Measurements from ENCODE around the gene TMEM139. TPM values are rescaled to one million over a fixed set of nuclear protein-coding genes. Genes with fewer than 3 reads are reported as not detected.

TMEM139 gene
- polyA plus RNA-seq (2013, experiment 1 of 4), result 2.1 TPM
- polyA plus RNA-seq (2013, experiment 2 of 4), result 2.6 TPM
- 0.91 TPM for polyA plus RNA-seq (2013, experiment 3 of 4)
- polyA plus RNA-seq (2013, experiment 4 of 4), result 1.1 TPM

DNA sequence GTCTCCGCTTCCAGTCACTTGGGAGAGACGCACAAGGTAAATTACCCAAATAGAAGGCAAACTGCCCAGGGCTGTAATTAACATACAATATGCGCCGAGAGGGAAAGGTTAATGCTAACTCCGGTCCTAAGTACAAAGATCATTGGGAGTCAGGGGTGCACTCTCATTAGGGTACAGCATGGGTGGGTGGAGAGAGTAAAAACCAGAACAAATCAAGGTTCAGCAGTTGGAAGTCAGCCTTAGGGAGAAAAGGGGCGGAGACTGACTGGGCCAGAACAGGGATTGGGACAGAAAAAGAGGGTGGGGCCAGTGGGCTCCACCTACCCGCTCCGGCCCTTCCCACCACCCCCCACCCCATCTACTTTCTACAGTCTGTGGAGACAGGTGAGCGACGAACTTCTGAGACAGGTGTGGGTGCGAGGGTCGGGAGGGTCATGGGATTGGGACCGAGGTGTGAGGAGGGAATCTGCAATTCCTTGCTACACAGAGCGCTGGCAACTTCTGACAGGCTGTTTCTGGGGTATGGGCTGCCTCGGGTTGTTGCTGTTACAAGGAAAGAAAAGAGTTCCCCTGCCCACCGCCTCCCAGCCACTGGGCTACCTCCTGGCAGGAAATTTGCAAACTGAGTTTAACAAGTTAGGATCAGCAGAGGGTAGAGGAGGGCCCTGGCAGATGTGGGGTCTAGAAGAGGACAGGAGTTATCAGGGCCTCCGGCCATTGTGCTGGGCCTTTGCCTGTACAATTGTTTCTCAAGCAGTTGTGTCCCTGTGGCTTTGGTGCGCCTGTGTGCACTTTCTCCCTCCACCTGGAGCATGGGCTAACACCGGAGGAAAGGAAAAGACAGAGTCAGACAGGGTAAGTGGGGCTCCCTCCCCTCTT is at the start of gene TMEM139:
TMEM139 (plus strand) TSS at position 368 of the 879 bp plus-strand sequence. CDS start 1,000 bp downstream, outside the sequence.
- H3K4me3 ChIP-seq (ENCODE audit: insufficient read depth, low read depth, low read length), result no peak within 1 kb of the TSS
- H3K27me3 ChIP-seq (ENCODE audit: control insufficient read depth, insufficient read depth, low read length, poor library complexity, severe bottlenecking), result peaks cover 6% of the 10 kb centered on the region
- H3K36me3 ChIP-seq (ENCODE audit: control insufficient read depth, insufficient read depth, low read length), result no peaks in the 10 kb centered on the region
- no peaks in the 10 kb centered on the region for H3K9me3 ChIP-seq (ENCODE audit: control insufficient read depth, low read length)
- WGBS, 2 experiments, result 70 to 76% methylated on average over 17 to 19 of the region's 19 CpGs
- H3K4me1 ChIP-seq (ENCODE audit: control insufficient read depth, insufficient read depth, low read length), result peaks cover 11% of the 10 kb centered on the region
- no peak within 1 kb of the TSS for H3K27ac ChIP-seq (ENCODE audit: insufficient read depth, low read depth, low read length, poor library complexity, severe bottlenecking)

DNA sequence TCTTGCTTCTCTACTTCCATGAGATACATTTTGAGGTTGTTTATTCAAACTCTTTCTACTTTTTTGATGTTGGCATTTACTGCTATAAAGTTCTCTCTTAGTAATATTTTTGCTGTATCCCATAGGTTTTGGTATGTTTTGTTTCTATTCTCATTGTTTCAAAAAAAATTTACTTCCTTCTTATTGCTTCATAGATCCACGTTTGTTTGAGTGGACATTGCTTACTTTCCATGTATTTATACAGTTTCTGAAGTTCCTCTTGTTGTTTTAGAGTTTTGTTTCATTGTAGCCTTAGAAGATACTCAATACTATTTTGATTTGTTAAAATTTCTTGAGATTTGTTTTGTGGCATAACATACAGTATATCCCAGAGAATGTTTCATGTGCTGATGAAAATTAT is 49.2 kb upstream of the TMEM139 start:
- Histone ChIP-seq H3K27me3 (ENCODE audit: control insufficient read depth, insufficient read depth, low read length, poor library complexity, severe bottlenecking) (no peaks in the 10 kb centered on the region), H3K9me3 (ENCODE audit: control insufficient read depth, low read length) (no peaks in the 10 kb centered on the region), H3K4me1 (ENCODE audit: control insufficient read depth, insufficient read depth, low read length) (no peaks in the 10 kb centered on the region), H3K27ac (ENCODE audit: insufficient read depth, low read depth, low read length, poor library complexity, severe bottlenecking) (no peak overlapping the region), H3K36me3 (ENCODE audit: control insufficient read depth, insufficient read depth, low read length) (no peaks in the 10 kb centered on the region), H3K4me3 (ENCODE audit: insufficient read depth, low read depth, low read length) (no peak overlapping the region)
- WGBS, 2 experiments, result 50% methylated on average over 1 of the region's 1 CpG; no CpG with 5 or more reads in 1 of the 2 experiments

DNA sequence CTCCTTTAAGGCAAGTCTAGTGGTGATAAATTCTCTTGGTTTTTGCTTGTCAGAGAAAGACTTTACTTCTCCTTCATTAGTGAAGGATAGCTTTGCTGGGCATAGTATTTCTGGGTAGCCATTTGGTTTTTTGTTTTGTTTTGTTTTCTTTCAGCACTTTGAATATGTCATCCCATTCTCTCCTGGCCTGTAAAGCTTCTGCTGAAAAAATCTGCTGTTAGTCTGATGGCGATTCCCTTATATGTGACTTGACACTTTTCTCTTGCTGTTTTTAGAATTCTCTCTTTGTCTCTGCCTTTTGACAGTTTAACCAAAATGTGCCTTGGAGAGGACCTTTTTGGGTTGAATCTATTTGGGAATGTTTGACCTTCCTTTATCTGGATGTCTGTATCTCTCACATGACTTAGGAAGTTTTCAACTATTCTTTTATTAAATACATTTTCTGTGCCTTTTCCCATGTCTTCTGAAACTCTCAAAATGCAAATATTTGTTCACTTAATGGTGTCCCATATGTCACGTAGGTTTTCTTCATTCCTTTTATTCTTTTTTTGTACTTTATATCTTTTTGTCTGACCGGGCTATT is 48.3 kb upstream of the TMEM139 start:
- Histone ChIP-seq H3K9me3 (ENCODE audit: control insufficient read depth, low read length) (no peaks in the 10 kb centered on the region), H3K4me3 (ENCODE audit: insufficient read depth, low read depth, low read length) (no peak overlapping the region), H3K27ac (ENCODE audit: insufficient read depth, low read depth, low read length, poor library complexity, severe bottlenecking) (no peak overlapping the region), H3K27me3 (ENCODE audit: control insufficient read depth, insufficient read depth, low read length, poor library complexity, severe bottlenecking) (peaks cover 6% of the 10 kb centered on the region), H3K4me1 (ENCODE audit: control insufficient read depth, insufficient read depth, low read length) (no peaks in the 10 kb centered on the region), H3K36me3 (ENCODE audit: control insufficient read depth, insufficient read depth, low read length) (no peaks in the 10 kb centered on the region)
- WGBS, 2 experiments, result 88 to 95% methylated on average over 3 of the region's 3 CpGs

DNA sequence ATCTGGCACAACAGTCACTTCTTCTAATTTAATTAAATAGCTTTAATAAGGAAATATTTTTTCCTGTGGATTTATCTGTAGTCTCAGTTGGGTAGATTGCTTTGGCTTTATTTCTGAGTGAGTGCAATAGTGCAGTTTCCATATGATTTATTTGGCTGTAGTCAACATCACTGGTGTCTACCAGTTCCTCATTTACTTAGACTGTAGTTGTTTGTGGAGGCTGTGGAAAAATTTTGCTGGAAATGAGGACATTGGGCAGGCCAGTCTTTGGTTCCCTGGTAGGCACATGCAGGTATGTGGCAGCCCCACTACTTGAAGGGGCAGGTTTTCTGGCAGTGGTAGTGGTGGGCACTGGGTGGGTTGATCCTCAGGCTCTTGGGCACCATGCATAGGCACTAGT is 47.4 kb upstream of the TMEM139 start:
- Histone ChIP-seq H3K27ac (ENCODE audit: insufficient read depth, low read depth, low read length, poor library complexity, severe bottlenecking) (no peak overlapping the region), H3K9me3 (ENCODE audit: control insufficient read depth, low read length) (no peaks in the 10 kb centered on the region), H3K36me3 (ENCODE audit: control insufficient read depth, insufficient read depth, low read length) (no peaks in the 10 kb centered on the region), H3K4me3 (ENCODE audit: insufficient read depth, low read depth, low read length) (no peak overlapping the region), H3K27me3 (ENCODE audit: control insufficient read depth, insufficient read depth, low read length, poor library complexity, severe bottlenecking) (peaks cover 7% of the 10 kb centered on the region), H3K4me1 (ENCODE audit: control insufficient read depth, insufficient read depth, low read length) (no peaks in the 10 kb centered on the region)

DNA sequence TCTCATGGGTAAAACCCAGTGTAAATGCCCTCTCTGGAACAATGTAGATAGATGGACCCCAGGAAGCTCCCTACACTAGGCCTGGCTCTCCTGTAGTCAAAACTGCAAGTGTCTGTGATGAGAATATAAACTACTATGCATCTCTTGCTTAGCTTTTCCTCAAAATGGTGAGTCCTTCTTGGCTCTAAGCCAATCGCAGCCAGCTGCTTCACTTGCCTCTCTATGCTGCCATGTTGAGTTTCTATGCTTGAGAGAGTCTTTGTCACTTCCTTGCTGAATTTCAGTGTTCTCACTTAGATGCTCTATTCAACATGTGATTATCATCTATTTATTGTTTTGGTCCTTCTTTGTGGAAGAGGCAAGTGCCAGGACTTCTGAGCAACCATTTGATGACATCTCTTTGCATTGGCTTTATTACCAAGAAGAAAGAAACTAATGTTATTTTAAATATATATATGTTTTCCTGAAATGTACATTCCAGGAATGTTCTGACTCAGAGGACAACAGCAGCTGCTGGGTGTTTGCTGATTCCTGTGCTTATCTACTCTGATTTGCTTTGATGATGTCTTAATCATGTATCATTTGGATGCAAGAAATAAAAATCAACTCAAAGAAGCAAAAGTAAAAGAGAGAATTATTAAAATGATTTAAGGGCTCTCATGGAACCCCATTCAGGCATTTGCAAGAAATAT is 46.3 kb upstream of the TMEM139 start:
- 91 to 100% methylated on average over 1 of the region's 1 CpG for WGBS, 2 experiments

DNA sequence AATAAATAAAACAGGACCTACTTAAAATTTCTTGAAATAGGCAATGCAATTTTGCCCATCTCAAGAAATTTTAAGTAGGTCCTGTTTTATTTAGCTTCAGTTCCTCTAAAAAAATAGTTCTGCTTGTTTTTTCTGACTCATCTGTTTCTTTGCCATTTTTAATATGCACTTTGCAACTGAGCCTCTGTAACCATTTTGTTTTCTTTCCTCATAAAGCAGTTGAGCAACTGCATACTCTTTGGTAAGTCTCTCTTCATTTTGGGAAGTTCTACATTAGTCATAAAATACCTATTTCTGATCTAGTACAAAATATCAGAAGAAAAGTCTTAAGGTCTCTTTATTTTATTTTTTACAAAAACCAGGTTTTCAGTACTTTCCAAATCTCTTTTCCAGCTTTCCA is 44.9 kb upstream of the TMEM139 start:
- H3K4me1 ChIP-seq (ENCODE audit: control insufficient read depth, insufficient read depth, low read length), result no peaks in the 10 kb centered on the region
- H3K27ac ChIP-seq (ENCODE audit: insufficient read depth, low read depth, low read length, poor library complexity, severe bottlenecking), result no peak overlapping the region
- no peak overlapping the region for H3K4me3 ChIP-seq (ENCODE audit: insufficient read depth, low read depth, low read length)
- peaks cover 7% of the 10 kb centered on the region for H3K27me3 ChIP-seq (ENCODE audit: control insufficient read depth, insufficient read depth, low read length, poor library complexity, severe bottlenecking)
- no peaks in the 10 kb centered on the region for H3K36me3 ChIP-seq (ENCODE audit: control insufficient read depth, insufficient read depth, low read length)
- no peaks in the 10 kb centered on the region for H3K9me3 ChIP-seq (ENCODE audit: control insufficient read depth, low read length)

More for the DNA sequence above, 46.3 kb upstream of the TMEM139 start:
- no peaks in the 10 kb centered on the region for H3K9me3 ChIP-seq (ENCODE audit: control insufficient read depth, low read length)
- H3K27me3 ChIP-seq (ENCODE audit: control insufficient read depth, insufficient read depth, low read length, poor library complexity, severe bottlenecking), result peaks cover 7% of the 10 kb centered on the region
- H3K4me1 ChIP-seq (ENCODE audit: control insufficient read depth, insufficient read depth, low read length), result no peaks in the 10 kb centered on the region
- no peaks in the 10 kb centered on the region for H3K36me3 ChIP-seq (ENCODE audit: control insufficient read depth, insufficient read depth, low read length)
- no peak overlapping the region for H3K27ac ChIP-seq (ENCODE audit: insufficient read depth, low read depth, low read length, poor library complexity, severe bottlenecking)
- H3K4me3 ChIP-seq (ENCODE audit: insufficient read depth, low read depth, low read length), result no peak overlapping the region

DNA sequence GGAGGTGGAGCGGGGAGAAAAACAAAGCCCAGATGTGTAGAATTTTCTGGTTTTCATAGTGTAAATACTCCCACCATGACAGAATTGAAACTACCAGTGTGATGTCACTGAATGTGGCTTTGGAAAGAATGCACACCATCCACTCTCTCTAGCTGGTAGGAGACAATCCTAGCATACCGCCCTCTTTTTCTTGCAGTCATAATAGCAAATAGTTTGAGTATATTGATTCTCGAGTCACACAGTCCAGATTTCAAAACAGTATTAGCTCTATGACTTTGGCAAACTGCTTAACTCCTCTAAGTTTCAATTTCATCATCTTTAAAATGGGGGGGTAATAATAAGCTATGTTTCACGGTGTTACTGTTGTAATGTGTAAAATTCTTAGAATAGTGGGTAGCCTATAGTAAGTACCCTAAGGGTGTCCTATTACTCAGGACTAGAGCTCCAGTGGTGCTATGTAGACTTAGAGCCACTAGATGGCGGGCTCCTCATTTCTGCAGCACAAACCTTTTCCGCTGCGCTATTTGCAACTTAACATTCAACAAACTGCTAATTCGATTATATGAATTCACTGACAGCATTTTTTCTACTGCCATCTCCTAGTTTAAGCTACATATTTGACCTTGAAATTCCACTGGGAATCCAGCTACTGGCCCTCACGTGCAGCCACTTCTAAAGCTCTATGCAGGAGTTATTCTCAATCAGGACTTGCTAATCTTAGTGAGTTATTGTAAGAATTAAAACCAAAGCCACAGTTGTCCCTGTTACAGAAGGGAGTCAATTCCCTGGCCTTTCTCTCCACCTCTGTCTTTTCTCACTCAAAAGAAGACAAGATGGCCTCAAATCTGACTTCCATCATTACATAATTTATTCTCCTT is 44.2 kb upstream of the TMEM139 start:
- H3K27ac ChIP-seq (ENCODE audit: insufficient read depth, low read depth, low read length, poor library complexity, severe bottlenecking), result no peak overlapping the region
- H3K4me3 ChIP-seq (ENCODE audit: insufficient read depth, low read depth, low read length), result no peak overlapping the region
- H3K27me3 ChIP-seq (ENCODE audit: control insufficient read depth, insufficient read depth, low read length, poor library complexity, severe bottlenecking), result peaks cover 7% of the 10 kb centered on the region
- no peaks in the 10 kb centered on the region for H3K36me3 ChIP-seq (ENCODE audit: control insufficient read depth, insufficient read depth, low read length)
- no peaks in the 10 kb centered on the region for H3K9me3 ChIP-seq (ENCODE audit: control insufficient read depth, low read length)
- WGBS, 2 experiments, result 5 to 36% methylated on average over 6 to 9 of the region's 9 CpGs
- no peaks in the 10 kb centered on the region for H3K4me1 ChIP-seq (ENCODE audit: control insufficient read depth, insufficient read depth, low read length)

DNA sequence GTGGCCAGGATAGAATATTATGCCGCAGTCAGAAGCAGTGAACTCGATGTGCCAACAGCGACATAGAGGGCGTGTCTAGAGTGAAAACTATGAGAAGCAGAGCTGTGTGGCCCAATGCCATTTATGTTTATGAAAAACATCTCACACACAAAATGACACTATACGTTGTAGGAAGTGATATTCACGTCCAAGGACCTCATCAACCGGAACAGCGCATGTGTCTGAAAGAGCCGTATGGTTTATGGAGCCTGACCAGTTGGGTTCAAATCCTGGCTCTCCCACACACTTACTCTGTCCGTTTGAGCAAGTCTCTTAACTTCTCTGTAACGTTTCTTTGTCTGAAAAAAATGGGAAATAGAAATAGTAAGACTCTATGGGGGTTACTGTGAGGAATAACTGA is 42.5 kb upstream of the TMEM139 start:
- H3K9me3 ChIP-seq (ENCODE audit: control insufficient read depth, low read length), result no peaks in the 10 kb centered on the region
- H3K27me3 ChIP-seq (ENCODE audit: control insufficient read depth, insufficient read depth, low read length, poor library complexity, severe bottlenecking), result peaks cover 7% of the 10 kb centered on the region
- no peaks in the 10 kb centered on the region for H3K36me3 ChIP-seq (ENCODE audit: control insufficient read depth, insufficient read depth, low read length)
- 88 to 94% methylated on average over 11 of the region's 11 CpGs for WGBS, 2 experiments
- H3K4me1 ChIP-seq (ENCODE audit: control insufficient read depth, insufficient read depth, low read length), result no peaks in the 10 kb centered on the region
- H3K4me3 ChIP-seq (ENCODE audit: insufficient read depth, low read depth, low read length), result no peak overlapping the region
- no peak overlapping the region for H3K27ac ChIP-seq (ENCODE audit: insufficient read depth, low read depth, low read length, poor library complexity, severe bottlenecking)

DNA sequence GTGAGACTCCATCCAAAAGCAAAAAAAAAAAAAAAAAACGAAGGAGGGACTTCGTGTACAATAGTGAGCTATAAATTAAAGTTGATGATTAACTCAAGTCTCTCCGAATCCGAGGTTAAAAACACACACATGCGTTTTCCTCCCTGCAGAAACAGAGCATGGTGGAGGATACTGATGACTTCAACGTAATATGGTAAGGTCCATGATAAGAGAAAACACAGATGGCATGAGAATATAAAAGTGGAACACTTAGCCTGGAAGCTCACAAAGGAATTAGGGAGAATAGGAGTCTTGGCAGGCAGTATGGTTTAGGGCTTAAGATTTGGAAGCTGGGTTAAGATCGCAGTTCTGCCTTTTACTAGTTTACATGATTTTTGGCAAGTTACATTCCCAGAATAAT is 41.6 kb upstream of the TMEM139 start:
- H3K27ac ChIP-seq (ENCODE audit: insufficient read depth, low read depth, low read length, poor library complexity, severe bottlenecking), result no peak overlapping the region
- no peaks in the 10 kb centered on the region for H3K36me3 ChIP-seq (ENCODE audit: control insufficient read depth, insufficient read depth, low read length)
- WGBS, 2 experiments, result 88 to 91% methylated on average over 7 of the region's 7 CpGs
- H3K9me3 ChIP-seq (ENCODE audit: control insufficient read depth, low read length), result no peaks in the 10 kb centered on the region
- no peak overlapping the region for H3K4me3 ChIP-seq (ENCODE audit: insufficient read depth, low read depth, low read length)
- no peaks in the 10 kb centered on the region for H3K4me1 ChIP-seq (ENCODE audit: control insufficient read depth, insufficient read depth, low read length)
- peaks cover 7% of the 10 kb centered on the region for H3K27me3 ChIP-seq (ENCODE audit: control insufficient read depth, insufficient read depth, low read length, poor library complexity, severe bottlenecking)
